WTC11 (cell line): Measurements from ENCODE around the gene GRM7. TPM values are rescaled to one million over a fixed set of nuclear protein-coding genes. Genes with fewer than 3 reads are reported as not detected.

ENCODE experiments used
- ATAC-seq: fragments of 200-7000 bp; cut with Tn5 transposase; 2 replicates; pipeline ENCODE4 v1.10.0; 2021; ENCODE audit warnings: mild to moderate bottlenecking, moderate library complexity
- CTCF ChIA-PET: fragments of 300-600 bp; sonication (Branson Sonifier 250); formaldehyde crosslinking; loops from one replicate; lab custom pipeline; 2021; ENCODE audit warnings: antibody characterized with exemption; lab: Charles Lee
- POLR2A ChIA-PET: fragments of 350-600 bp; sonication (Branson Sonifier 250); formaldehyde crosslinking; loops from one replicate; lab custom pipeline; 2021; ENCODE audit warnings: antibody characterized with exemption; lab: Charles Lee
- DNase-seq: peaks from one replicate; pipeline ENCODE4 v3.0.0; 2021; ENCODE audit warnings: low spot score
- H3K27ac Mint-ChIP-seq: 2 replicates; pipeline ENCODE4 v1.8.0; 2021; ENCODE audit warnings: mixed read lengths
- H3K27me3 Mint-ChIP-seq: 2 replicates; pipeline ENCODE4 v1.8.0; 2021; ENCODE audit warnings: low read depth, mild to moderate bottlenecking, moderate library complexity, mixed read lengths
- H3K36me3 Mint-ChIP-seq: 2 replicates; pipeline ENCODE4 v1.8.0; 2021; ENCODE audit warnings: mixed read lengths
- H3K4me1 Mint-ChIP-seq: 2 replicates; pipeline ENCODE4 v1.8.0; 2022; ENCODE audit warnings: mixed read lengths
- H3K4me3 Mint-ChIP-seq: 2 replicates; pipeline ENCODE4 v1.8.0; 2021; ENCODE audit warnings: mild to moderate bottlenecking, moderate library complexity, mixed read lengths
- H3K9me3 Mint-ChIP-seq: 2 replicates; pipeline ENCODE4 v1.8.0; 2021; ENCODE audit warnings: mixed read lengths
- CREB1 ChIP-seq: sonication (generic); formaldehyde crosslinking; IDR thresholded peaks from 2 replicates; pipeline ENCODE4 v1.8.0; 2023; ENCODE audit warnings: mild to moderate bottlenecking, missing genetic modification reagents
- FOXP1 ChIP-seq: sonication (generic); formaldehyde crosslinking; IDR thresholded peaks from 2 replicates; pipeline ENCODE4 v1.8.0; 2022; ENCODE audit warnings: missing genetic modification reagents, mild to moderate bottlenecking, moderate library complexity, borderline replicate concordance
- HMGXB4 ChIP-seq: sonication (generic); formaldehyde crosslinking; IDR thresholded peaks from 2 replicates; pipeline ENCODE4 v1.8.1; 2023; ENCODE audit warnings: mild to moderate bottlenecking, moderate library complexity, missing genetic modification reagents
- MAX ChIP-seq: sonication (generic); formaldehyde crosslinking; IDR thresholded peaks from 2 replicates; pipeline ENCODE4 v1.8.0; 2022; ENCODE audit warnings: mild to moderate bottlenecking, missing genetic modification reagents
- OVOL2 ChIP-seq: fragments of 250-450 bp; sonication (Bioruptor Pico); IDR thresholded peaks from 2 replicates; pipeline ENCODE4 v1.9.0; 2021; ENCODE audit warnings: mild to moderate bottlenecking, borderline replicate concordance
- PRRX2 ChIP-seq: fragments of 250-450 bp; sonication (Bioruptor Pico); IDR thresholded peaks from 2 replicates; pipeline ENCODE4 v1.8.0; 2021; ENCODE audit warnings: mild to moderate bottlenecking
- SMAD4 ChIP-seq: sonication (generic); formaldehyde crosslinking; IDR thresholded peaks from 2 replicates; pipeline ENCODE4 v1.8.0; 2022; ENCODE audit warnings: mild to moderate bottlenecking, missing genetic modification reagents
- SP1 ChIP-seq: sonication (generic); formaldehyde crosslinking; conservative IDR thresholded peaks from 2 replicates; pipeline ENCODE4 v1.8.1; 2022; ENCODE audit warnings: missing genetic modification reagents
- ZNF232 ChIP-seq: sonication (generic); formaldehyde crosslinking; IDR thresholded peaks from 2 replicates; pipeline ENCODE4 v1.8.0; 2022; ENCODE audit warnings: mild to moderate bottlenecking, missing genetic modification reagents
- ZNF263 ChIP-seq: sonication (generic); formaldehyde crosslinking; IDR thresholded peaks from 2 replicates; pipeline ENCODE4 v1.8.1; 2022; ENCODE audit warnings: low read depth, mild to moderate bottlenecking, moderate library complexity, missing genetic modification reagents
- ZNF425 ChIP-seq: fragments of 250-450 bp; sonication (Bioruptor Pico); conservative IDR thresholded peaks from 2 replicates; pipeline ENCODE4 v1.9.0; 2021; ENCODE audit warnings: mild to moderate bottlenecking
- ZNF512 ChIP-seq: sonication (generic); formaldehyde crosslinking; IDR thresholded peaks from 2 replicates; pipeline ENCODE4 v1.8.1; 2022; ENCODE audit warnings: missing genetic modification reagents, borderline replicate concordance
- total RNA-seq: library from RNA; stranded (reverse); gene quantifications from 3 replicates; pipeline ENCODE4 v1.2.3, GENCODE V29; 2021
- TF ChIP-seq, protein P1 (sequence below): fragments of 250-450 bp; sonication (Bioruptor Pico); IDR thresholded peaks from 2 replicates; pipeline ENCODE4 v1.9.0; 2021; ENCODE audit warnings: mild to moderate bottlenecking, borderline replicate concordance
- TF ChIP-seq, protein P2 (sequence below): sonication (generic); formaldehyde crosslinking; IDR thresholded peaks from 2 replicates; pipeline ENCODE4 v1.8.0; 2022; ENCODE audit warnings: missing genetic modification reagents
- TF ChIP-seq, protein P3 (sequence below): sonication (generic); formaldehyde crosslinking; IDR thresholded peaks from 2 replicates; pipeline ENCODE4 v1.8.1; 2022; ENCODE audit warnings: mild to moderate bottlenecking, moderate library complexity, missing genetic modification reagents
- TF ChIP-seq, protein P4 (sequence below): sonication (generic); formaldehyde crosslinking; IDR thresholded peaks from 2 replicates; pipeline ENCODE4 v1.8.0; 2022; ENCODE audit warnings: mild to moderate bottlenecking, missing genetic modification reagents

The GRM7 gene
- total RNA-seq, 1 experiment from 2014 or later, result 0.42 TPM

- TF ChIP-seq, protein P1, sequence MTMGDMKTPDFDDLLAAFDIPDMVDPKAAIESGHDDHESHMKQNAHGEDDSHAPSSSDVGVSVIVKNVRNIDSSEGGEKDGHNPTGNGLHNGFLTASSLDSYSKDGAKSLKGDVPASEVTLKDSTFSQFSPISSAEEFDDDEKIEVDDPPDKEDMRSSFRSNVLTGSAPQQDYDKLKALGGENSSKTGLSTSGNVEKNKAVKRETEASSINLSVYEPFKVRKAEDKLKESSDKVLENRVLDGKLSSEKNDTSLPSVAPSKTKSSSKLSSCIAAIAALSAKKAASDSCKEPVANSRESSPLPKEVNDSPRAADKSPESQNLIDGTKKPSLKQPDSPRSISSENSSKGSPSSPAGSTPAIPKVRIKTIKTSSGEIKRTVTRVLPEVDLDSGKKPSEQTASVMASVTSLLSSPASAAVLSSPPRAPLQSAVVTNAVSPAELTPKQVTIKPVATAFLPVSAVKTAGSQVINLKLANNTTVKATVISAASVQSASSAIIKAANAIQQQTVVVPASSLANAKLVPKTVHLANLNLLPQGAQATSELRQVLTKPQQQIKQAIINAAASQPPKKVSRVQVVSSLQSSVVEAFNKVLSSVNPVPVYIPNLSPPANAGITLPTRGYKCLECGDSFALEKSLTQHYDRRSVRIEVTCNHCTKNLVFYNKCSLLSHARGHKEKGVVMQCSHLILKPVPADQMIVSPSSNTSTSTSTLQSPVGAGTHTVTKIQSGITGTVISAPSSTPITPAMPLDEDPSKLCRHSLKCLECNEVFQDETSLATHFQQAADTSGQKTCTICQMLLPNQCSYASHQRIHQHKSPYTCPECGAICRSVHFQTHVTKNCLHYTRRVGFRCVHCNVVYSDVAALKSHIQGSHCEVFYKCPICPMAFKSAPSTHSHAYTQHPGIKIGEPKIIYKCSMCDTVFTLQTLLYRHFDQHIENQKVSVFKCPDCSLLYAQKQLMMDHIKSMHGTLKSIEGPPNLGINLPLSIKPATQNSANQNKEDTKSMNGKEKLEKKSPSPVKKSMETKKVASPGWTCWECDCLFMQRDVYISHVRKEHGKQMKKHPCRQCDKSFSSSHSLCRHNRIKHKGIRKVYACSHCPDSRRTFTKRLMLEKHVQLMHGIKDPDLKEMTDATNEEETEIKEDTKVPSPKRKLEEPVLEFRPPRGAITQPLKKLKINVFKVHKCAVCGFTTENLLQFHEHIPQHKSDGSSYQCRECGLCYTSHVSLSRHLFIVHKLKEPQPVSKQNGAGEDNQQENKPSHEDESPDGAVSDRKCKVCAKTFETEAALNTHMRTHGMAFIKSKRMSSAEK, result no peak
- TF ChIP-seq MAX (CRISPR knock-in tag), result 0 out of 2 replicates have a peak, but pooled peaks have one; percentile 37
Observed at GRCh38 chr3:7788881-7789280, 928.0 kb downstream of the GRM7 start (continued).

DNA sequence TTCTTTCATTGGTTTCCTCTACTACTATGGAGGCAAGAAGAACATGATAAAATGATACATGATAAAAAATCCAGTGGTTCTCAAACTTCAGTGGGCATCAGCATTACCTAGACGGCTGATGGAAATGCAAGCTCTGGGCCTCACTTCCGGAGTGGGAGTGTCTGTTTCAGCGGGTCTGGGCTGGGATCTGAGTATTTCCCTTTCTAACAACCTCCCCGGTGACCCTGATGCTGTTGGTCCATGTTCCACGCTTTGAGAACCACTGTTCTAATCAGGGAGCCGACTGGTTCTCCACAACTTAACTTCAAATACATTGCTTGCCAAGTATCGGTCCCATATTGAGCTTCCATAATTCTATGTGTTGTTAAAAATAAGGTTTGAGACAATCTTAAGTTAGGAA lies 928.4 kb downstream of the GRM7 start:
- Mint-ChIP-seq H3K4me1 (peaks cover 48% of the 10 kb centered on the region), H3K4me3 (peak overlapping the region; percentile 17), H3K9me3 (peaks cover 24% of the 10 kb centered on the region), H3K27me3 (peaks cover 4% of the 10 kb centered on the region), H3K36me3 (peaks cover 30% of the 10 kb centered on the region), H3K27ac (peak overlapping the region; percentile 84)
- no peak for TF ChIP-seq CREB1
- TF ChIP-seq ZNF425 (CRISPR knock-in tag), result no peak
- no peak for TF ChIP-seq ZNF263 (CRISPR knock-in tag)
- TF ChIP-seq, protein P2, sequence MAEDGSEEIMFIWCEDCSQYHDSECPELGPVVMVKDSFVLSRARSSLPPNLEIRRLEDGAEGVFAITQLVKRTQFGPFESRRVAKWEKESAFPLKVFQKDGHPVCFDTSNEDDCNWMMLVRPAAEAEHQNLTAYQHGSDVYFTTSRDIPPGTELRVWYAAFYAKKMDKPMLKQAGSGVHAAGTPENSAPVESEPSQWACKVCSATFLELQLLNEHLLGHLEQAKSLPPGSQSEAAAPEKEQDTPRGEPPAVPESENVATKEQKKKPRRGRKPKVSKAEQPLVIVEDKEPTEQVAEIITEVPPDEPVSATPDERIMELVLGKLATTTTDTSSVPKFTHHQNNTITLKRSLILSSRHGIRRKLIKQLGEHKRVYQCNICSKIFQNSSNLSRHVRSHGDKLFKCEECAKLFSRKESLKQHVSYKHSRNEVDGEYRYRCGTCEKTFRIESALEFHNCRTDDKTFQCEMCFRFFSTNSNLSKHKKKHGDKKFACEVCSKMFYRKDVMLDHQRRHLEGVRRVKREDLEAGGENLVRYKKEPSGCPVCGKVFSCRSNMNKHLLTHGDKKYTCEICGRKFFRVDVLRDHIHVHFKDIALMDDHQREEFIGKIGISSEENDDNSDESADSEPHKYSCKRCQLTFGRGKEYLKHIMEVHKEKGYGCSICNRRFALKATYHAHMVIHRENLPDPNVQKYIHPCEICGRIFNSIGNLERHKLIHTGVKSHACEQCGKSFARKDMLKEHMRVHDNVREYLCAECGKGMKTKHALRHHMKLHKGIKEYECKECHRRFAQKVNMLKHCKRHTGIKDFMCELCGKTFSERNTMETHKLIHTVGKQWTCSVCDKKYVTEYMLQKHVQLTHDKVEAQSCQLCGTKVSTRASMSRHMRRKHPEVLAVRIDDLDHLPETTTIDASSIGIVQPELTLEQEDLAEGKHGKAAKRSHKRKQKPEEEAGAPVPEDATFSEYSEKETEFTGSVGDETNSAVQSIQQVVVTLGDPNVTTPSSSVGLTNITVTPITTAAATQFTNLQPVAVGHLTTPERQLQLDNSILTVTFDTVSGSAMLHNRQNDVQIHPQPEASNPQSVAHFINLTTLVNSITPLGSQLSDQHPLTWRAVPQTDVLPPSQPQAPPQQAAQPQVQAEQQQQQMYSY (CRISPR knock-in tag), result peak; percentile 85
- no peak for TF ChIP-seq OVOL2 (CRISPR knock-in tag)
- TF ChIP-seq FOXP1 (CRISPR knock-in tag), result no peak
- TF ChIP-seq PRRX2 (CRISPR knock-in tag), result no peak
- TF ChIP-seq, protein P3, sequence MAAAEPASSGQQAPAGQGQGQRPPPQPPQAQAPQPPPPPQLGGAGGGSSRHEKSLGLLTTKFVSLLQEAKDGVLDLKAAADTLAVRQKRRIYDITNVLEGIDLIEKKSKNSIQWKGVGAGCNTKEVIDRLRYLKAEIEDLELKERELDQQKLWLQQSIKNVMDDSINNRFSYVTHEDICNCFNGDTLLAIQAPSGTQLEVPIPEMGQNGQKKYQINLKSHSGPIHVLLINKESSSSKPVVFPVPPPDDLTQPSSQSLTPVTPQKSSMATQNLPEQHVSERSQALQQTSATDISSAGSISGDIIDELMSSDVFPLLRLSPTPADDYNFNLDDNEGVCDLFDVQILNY (CRISPR knock-in tag), result no peak
- 0 out of 2 replicates have a peak, but pooled peaks have one; percentile 21 for TF ChIP-seq SP1 (CRISPR knock-in tag)
- ChIA-PET CTCF (interaction anchor here (0.8 kb wide), 1 partner anchor 322 kb away, joined by 3 read pairs; no protein-coding TSS in a partner anchor), POLR2A (no interaction called here)
- ATAC-seq (peak; percentile 61), DNase-seq (peak; percentile 23)

DNA sequence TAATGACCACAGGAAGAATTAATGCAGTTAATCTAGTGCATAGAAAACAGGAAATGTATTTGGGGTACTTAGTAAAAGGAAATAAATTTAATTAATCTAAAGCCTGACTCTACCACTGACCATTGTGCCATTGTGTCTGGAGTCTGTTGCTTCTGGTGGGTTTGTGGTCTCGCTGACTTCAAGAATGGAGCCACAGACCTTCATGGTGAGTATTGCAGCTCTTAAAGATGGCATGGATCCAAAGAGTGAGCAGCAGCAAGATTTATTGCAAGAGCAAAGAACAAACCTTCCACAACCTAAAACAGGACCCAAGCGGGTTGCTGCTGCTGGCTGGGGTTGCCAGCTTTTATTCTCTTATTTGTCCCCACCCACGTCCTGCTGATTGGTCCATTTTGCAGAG lies 929.2 kb downstream of the GRM7 start:
- no peak for ATAC-seq
- POLR2A ChIA-PET, result no interaction called here
- H3K27ac Mint-ChIP-seq, result no peak overlapping the region
- peaks cover 48% of the 10 kb centered on the region for H3K4me1 Mint-ChIP-seq
- H3K9me3 Mint-ChIP-seq, result peaks cover 24% of the 10 kb centered on the region
- no peak for DNase-seq
- CTCF ChIA-PET, result no interaction called here
- H3K4me3 Mint-ChIP-seq, result no peak overlapping the region
- H3K36me3 Mint-ChIP-seq, result peaks cover 30% of the 10 kb centered on the region
- peaks cover 4% of the 10 kb centered on the region for H3K27me3 Mint-ChIP-seq
- TF ChIP-seq CREB1 (no peak), ZNF232 (CRISPR knock-in tag) (no peak), ZNF512 (no peak), HMGXB4 (no peak), SMAD4 (CRISPR knock-in tag) (no peak)
- TF ChIP-seq, protein P4, sequence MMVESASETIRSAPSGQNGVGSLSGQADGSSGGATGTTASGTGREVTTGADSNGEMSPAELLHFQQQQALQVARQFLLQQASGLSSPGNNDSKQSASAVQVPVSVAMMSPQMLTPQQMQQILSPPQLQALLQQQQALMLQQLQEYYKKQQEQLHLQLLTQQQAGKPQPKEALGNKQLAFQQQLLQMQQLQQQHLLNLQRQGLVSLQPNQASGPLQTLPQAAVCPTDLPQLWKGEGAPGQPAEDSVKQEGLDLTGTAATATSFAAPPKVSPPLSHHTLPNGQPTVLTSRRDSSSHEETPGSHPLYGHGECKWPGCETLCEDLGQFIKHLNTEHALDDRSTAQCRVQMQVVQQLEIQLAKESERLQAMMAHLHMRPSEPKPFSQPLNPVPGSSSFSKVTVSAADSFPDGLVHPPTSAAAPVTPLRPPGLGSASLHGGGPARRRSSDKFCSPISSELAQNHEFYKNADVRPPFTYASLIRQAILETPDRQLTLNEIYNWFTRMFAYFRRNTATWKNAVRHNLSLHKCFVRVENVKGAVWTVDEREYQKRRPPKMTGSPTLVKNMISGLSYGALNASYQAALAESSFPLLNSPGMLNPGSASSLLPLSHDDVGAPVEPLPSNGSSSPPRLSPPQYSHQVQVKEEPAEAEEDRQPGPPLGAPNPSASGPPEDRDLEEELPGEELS, result no peak
